HepG2 (cell line): ENCODE measurements around the gene COL18A1. TPM values are rescaled to one million over a fixed set of nuclear protein-coding genes. Genes with fewer than 3 reads are reported as not detected.

Experiments
- ARNT2 ChIP-seq: sonication (generic); formaldehyde crosslinking; IDR thresholded peaks from 2 replicates; pipeline ENCODE4 v1.8.0; 2022; ENCODE audit warnings: mild to moderate bottlenecking, low read depth, missing genetic modification reagents, moderate library complexity
- BHLHE40 ChIP-seq: IDR thresholded peaks from 2 replicates; pipeline ENCODE4 v1.6.1; 2011; ENCODE audit warnings: low read length, improper control_type of control experiment
- HMG20A ChIP-seq: IDR thresholded peaks from 2 replicates; pipeline ENCODE4 v1.6.1; 2016; ENCODE audit warnings: borderline replicate concordance
- KIAA2018 ChIP-seq: sonication (generic); formaldehyde crosslinking; IDR thresholded peaks from 2 replicates; pipeline ENCODE4 v1.5.0; 2020; ENCODE audit warnings: mild to moderate bottlenecking, missing genetic modification reagents, borderline replicate concordance
- MTA3 ChIP-seq: sonication (generic); formaldehyde crosslinking; IDR thresholded peaks from 2 replicates; pipeline ENCODE4 v1.4.0; 2020; ENCODE audit warnings: missing genetic modification reagents
- NFKB2 ChIP-seq: sonication (generic); formaldehyde crosslinking; IDR thresholded peaks from 2 replicates; pipeline ENCODE4 v1.4.0; 2020; ENCODE audit warnings: missing genetic modification reagents, borderline replicate concordance
- NFYB ChIP-seq: sonication (generic); formaldehyde crosslinking; IDR thresholded peaks from 2 replicates; pipeline ENCODE4 v1.4.0; 2020; ENCODE audit warnings: missing genetic modification reagents
- POLR2AphosphoS2 ChIP-seq: IDR thresholded peaks from 2 replicates; pipeline ENCODE4 v1.6.1; 2011; ENCODE audit warnings: low read depth, low read length, improper control_type of control experiment
- SOX6 ChIP-seq, 2 experiments: fragments of 450-650 bp in 1 of 2; sonication (generic) in 1 of 2; formaldehyde crosslinking in 1 of 2; IDR thresholded peaks; 2 replicates each; pipeline versions ENCODE4 v1.4.0 to v1.6.1; 2017 to 2020; ENCODE audit warnings: antibody characterized with exemption in 1 of 2, mild to moderate bottlenecking in 1 of 2, missing genetic modification reagents in 1 of 2
- SP4 ChIP-seq: sonication (generic); formaldehyde crosslinking; IDR thresholded peaks from 2 replicates; pipeline ENCODE4 v1.8.1; 2023; ENCODE audit warnings: mild to moderate bottlenecking, missing genetic modification reagents
- ZBTB10 ChIP-seq: sonication (generic); formaldehyde crosslinking; IDR thresholded peaks from 2 replicates; pipeline ENCODE4 v1.4.0; 2020; ENCODE audit warnings: missing genetic modification reagents, borderline replicate concordance
- ZBTB39 ChIP-seq: sonication (generic); formaldehyde crosslinking; IDR thresholded peaks from 2 replicates; pipeline ENCODE4 v1.5.0; 2020; ENCODE audit warnings: missing genetic modification reagents
- ZNF589 ChIP-seq: sonication (generic); formaldehyde crosslinking; conservative IDR thresholded peaks from 2 replicates; pipeline ENCODE4 v1.8.0; 2022; ENCODE audit warnings: mild to moderate bottlenecking, moderate library complexity, missing genetic modification reagents
- ZNF740 ChIP-seq: sonication (generic); formaldehyde crosslinking; IDR thresholded peaks from 2 replicates; pipeline ENCODE4 v1.4.0; 2020; ENCODE audit warnings: missing genetic modification reagents
- ZNF781 ChIP-seq: sonication (generic); formaldehyde crosslinking; IDR thresholded peaks from 2 replicates; pipeline ENCODE4 v1.5.1; 2020; ENCODE audit warnings: borderline replicate concordance, mild to moderate bottlenecking, missing genetic modification reagents; ENCODE audit errors: not compliant biosample characterization
- ZSCAN9 ChIP-seq: IDR thresholded peaks from 2 replicates; pipeline ENCODE4 v1.6.1; 2016; ENCODE audit warnings: borderline replicate concordance
- polyA plus RNA-seq, 8 experiments: library from polyadenylated mRNA; depleted of rRNA in 3 of 8; stranded (reverse) in 7 of 8; unstranded in 1 of 8; fragments of >200 nt; fragmentation: Illumina TruSeq in 4 of 8; extraction: Trizol in 4 of 8; gene quantifications; 2 replicates each; pipeline versions ENCODE4 v1.2.1 to v1.2.3, GENCODE V29; 2011 to 2016; ENCODE audit warnings: low read depth in 4 of 8, missing spikeins in 1 of 8, mixed read lengths in 1 of 8; ENCODE audit not compliant: insufficient read depth in 1 of 8
- total RNA-seq, 5 experiments: library from RNA; depleted of rRNA; stranded (reverse); fragments of >200 nt; fragmentation: Illumina TruSeq; extraction: Trizol; gene quantifications; 2 replicates each; pipeline ENCODE4 v1.2.3, GENCODE V29; 2016; ENCODE audit warnings: low read depth in 1 of 5

COL18A1 gene
- total and polyA plus RNA-seq, 2 of the 13 experiments (the other 11 are each of a cell fraction or from before 2014, with no cell fraction given): 79.0 to 102 TPM

- TF ChIP-seq KIAA2018 (CRISPR knock-in tag): no peak
- TF ChIP-seq SP4 (CRISPR knock-in tag): no peak
- TF ChIP-seq MTA3: no peak
- no peak for TF ChIP-seq SOX6 (IDR thresholded peaks at IDR 0.05)
- peak; percentile 45 for TF ChIP-seq SOX6 (CRISPR knock-in tag; IDR thresholded peaks at IDR 0.05)
- no peak for TF ChIP-seq ZBTB39
- TF ChIP-seq ARNT2 (CRISPR knock-in tag): peak; percentile 7; the same call in 1 of the 2 replicates
- TF ChIP-seq BHLHE40: peak; percentile 94
- no peak for TF ChIP-seq ZNF740 (CRISPR knock-in tag)
- TF ChIP-seq ZNF781 (CRISPR knock-in tag): peak; percentile 51
- 0 out of 2 replicates have a peak, but pooled peaks have one; percentile 2 for TF ChIP-seq ZBTB10
- TF ChIP-seq NFYB: no peak
- no peak for TF ChIP-seq POLR2AphosphoS2
- TF ChIP-seq ZNF589 (CRISPR knock-in tag): no peak
- no peak for TF ChIP-seq HMG20A (CRISPR knock-in tag)
- peak; percentile 43; the same call in 1 of the 2 replicates for TF ChIP-seq NFKB2 (CRISPR knock-in tag)
- no peak for TF ChIP-seq ZSCAN9 (CRISPR knock-in tag)
Observed at GRCh38 chr21:45409466-45410150, 4.6 kb downstream of the COL18A1 start (continued).
